Central memory CD8-positive, alpha-beta T cell (primary cell): Measurements from ENCODE around the gene TCERG1L.

Source experiments
- ATAC-seq: fragments of 150-1000 bp; cut with Tn5 transposase; replicated peaks from 2 replicates; pipeline ENCODE4 v1.10.0; 2022; ENCODE audit warnings: mild to moderate bottlenecking, moderate FRiP score, moderate number of reproducible peaks; ENCODE audit not compliant: poor library complexity, severe bottlenecking; ENCODE audit errors: extremely low read depth
- DNase-seq, 2 donors: peaks; one replicate each; pipeline ENCODE4 v3.0.0; 2021; ENCODE audit warnings: low spot score in 2 of 2
- H3K27ac Mint-ChIP-seq: one replicate; pipeline ENCODE4 v1.8.0; 2022; ENCODE audit warnings: low read depth, mild to moderate bottlenecking, moderate library complexity, mixed read lengths
- H3K27me3 Mint-ChIP-seq: one replicate; pipeline ENCODE4 v1.8.0; 2022; ENCODE audit warnings: mixed read lengths
- H3K36me3 Mint-ChIP-seq: one replicate; pipeline ENCODE4 v1.8.0; 2022; ENCODE audit warnings: mild to moderate bottlenecking, moderate library complexity, mixed read lengths; ENCODE audit not compliant: insufficient read depth
- H3K4me1 Mint-ChIP-seq: one replicate; pipeline ENCODE4 v1.8.0; 2022; ENCODE audit warnings: mixed read lengths
- H3K4me3 Mint-ChIP-seq: one replicate; pipeline ENCODE4 v1.8.0; 2022; ENCODE audit warnings: mild to moderate bottlenecking, moderate library complexity, mixed read lengths
- H3K9me3 Mint-ChIP-seq: one replicate; pipeline ENCODE4 v1.8.0; 2022; ENCODE audit warnings: mixed read lengths

TCERG1L gene

GRCh38 chr10:131050162-131050766 is 261.3 kb downstream of the TCERG1L start:
- no peaks in the 10 kb centered on the region for H3K9me3 Mint-ChIP-seq
- H3K36me3 Mint-ChIP-seq = no peaks in the 10 kb centered on the region
- H3K4me3 Mint-ChIP-seq = no peak overlapping the region
- H3K27me3 Mint-ChIP-seq = no peaks in the 10 kb centered on the region
- no peak overlapping the region for H3K27ac Mint-ChIP-seq
- no peaks in the 10 kb centered on the region for H3K4me1 Mint-ChIP-seq
- DNase-seq (no peak), ATAC-seq (no peak)

GRCh38 chr10:131049016-131049415 is 262.5 kb downstream of the TCERG1L start:
- no peaks in the 10 kb centered on the region for H3K4me1 Mint-ChIP-seq
- H3K36me3 Mint-ChIP-seq = no peaks in the 10 kb centered on the region
- H3K27me3 Mint-ChIP-seq = no peaks in the 10 kb centered on the region
- no peaks in the 10 kb centered on the region for H3K9me3 Mint-ChIP-seq
- no peak for DNase-seq
- ATAC-seq = no peak
- no peak overlapping the region for H3K27ac Mint-ChIP-seq
- no peak overlapping the region for H3K4me3 Mint-ChIP-seq

DNA sequence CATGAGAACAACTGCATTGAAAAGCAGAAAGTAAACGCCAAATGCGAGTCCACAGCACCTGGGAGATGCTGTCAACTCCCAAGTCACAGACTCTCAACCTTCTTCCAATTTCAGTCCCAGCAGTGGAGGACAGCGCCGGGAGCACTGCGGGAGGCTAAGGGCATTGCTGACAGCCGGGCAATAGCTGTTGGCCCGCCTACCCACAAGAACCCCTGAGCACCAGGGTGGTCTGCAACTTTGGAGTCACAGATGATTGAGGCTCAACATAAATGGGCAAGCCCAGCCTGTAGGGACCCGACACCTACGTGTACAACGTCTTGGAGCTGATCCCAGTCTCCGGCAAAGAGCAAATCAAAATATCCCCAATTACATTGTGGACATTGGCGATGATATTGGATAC is 262.9 kb downstream of the TCERG1L start:
- Mint-ChIP-seq H3K27me3 (no peaks in the 10 kb centered on the region), H3K27ac (no peak overlapping the region), H3K4me3 (no peak overlapping the region)

GRCh38 chr10:131047501-131047900 is 264.0 kb downstream of the TCERG1L start:
- Mint-ChIP-seq H3K4me1 (no peaks in the 10 kb centered on the region), H3K9me3 (no peaks in the 10 kb centered on the region), H3K4me3 (no peak overlapping the region), H3K27ac (no peak overlapping the region), H3K36me3 (no peaks in the 10 kb centered on the region), H3K27me3 (no peaks in the 10 kb centered on the region)
- DNase-seq = no peak
- ATAC-seq = no peak

More for the DNA sequence above, 262.9 kb downstream of the TCERG1L start:
- no peaks in the 10 kb centered on the region for H3K9me3 Mint-ChIP-seq
- DNase-seq (no peak), ATAC-seq (no peak)
- no peaks in the 10 kb centered on the region for H3K4me1 Mint-ChIP-seq
- H3K36me3 Mint-ChIP-seq = no peaks in the 10 kb centered on the region

DNA sequence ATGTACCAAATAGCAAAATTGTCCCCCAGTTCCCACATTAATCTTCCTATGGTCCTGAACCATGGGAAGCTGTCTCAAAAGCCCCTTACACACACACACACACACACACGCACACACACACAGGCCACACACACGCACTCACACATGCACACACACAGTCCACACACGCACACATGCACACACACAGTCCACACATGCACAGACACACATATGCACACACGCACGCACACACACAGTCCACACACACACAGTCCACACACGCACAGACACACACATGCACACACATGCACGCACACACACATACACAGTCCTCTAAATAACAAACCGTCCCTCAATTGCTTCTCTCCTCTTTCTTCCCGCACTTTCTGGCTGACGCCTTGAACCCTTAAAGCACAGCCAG is 265.3 kb downstream of the TCERG1L start:
- Mint-ChIP-seq H3K36me3 (no peaks in the 10 kb centered on the region), H3K9me3 (no peaks in the 10 kb centered on the region), H3K27ac (no peak overlapping the region), H3K4me1 (no peaks in the 10 kb centered on the region), H3K4me3 (no peak overlapping the region), H3K27me3 (no peaks in the 10 kb centered on the region)
- no peak for ATAC-seq
- no peak for DNase-seq

GRCh38 chr10:131044379-131045111 is 267.0 kb downstream of the TCERG1L start:
- Mint-ChIP-seq H3K4me1 (no peaks in the 10 kb centered on the region), H3K36me3 (no peaks in the 10 kb centered on the region), H3K4me3 (no peak overlapping the region), H3K27me3 (no peaks in the 10 kb centered on the region), H3K9me3 (no peaks in the 10 kb centered on the region), H3K27ac (no peak overlapping the region)
- DNase-seq (no peak), ATAC-seq (no peak)

- Mint-ChIP-seq H3K9me3 (no peaks in the 10 kb centered on the region), H3K27me3 (no peaks in the 10 kb centered on the region), H3K4me3 (no peak overlapping the region), H3K4me1 (no peaks in the 10 kb centered on the region), H3K36me3 (no peaks in the 10 kb centered on the region), H3K27ac (no peak overlapping the region)
- DNase-seq = no peak
- ATAC-seq = no peak
Measured at GRCh38 chr10:131043039-131043691, 268.4 kb downstream of the TCERG1L start.
